Measurements from ENCODE around the gene GPX2. TPM values are rescaled to one million over a fixed set of nuclear protein-coding genes. Genes with fewer than 3 reads are reported as not detected.

The GPX2 gene
- total RNA-seq, 4 donors from 2014 or later, result 115 to 286 (median 143) TPM

DNA sequence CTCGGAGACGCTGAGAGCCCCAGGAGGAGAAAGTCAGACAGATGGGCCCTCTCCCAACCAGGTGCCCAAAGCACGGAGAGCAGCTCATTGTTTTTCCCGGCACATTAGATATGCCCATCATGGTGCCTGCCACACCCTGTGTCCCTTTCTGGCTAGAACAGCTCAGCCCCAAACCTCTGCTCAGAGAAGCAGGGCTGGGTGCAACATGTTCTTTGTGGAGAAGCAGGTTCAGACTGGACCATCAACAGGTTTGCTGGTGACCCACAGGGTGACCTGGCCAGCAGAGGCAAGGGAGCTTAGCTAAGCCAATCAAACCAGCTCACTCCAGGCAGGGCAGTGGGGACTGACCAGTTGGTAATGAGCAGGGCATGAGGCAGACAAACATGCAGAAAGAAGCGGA is 16.2 kb upstream of the GPX2 start:
- Histone ChIP-seq H3K9me3 (no peaks in the 10 kb centered on the region), H3K27me3 (no peaks in the 10 kb centered on the region), H3K27ac (no peak overlapping the region), H3K4me1 (no peaks in the 10 kb centered on the region), H3K4me3 (no peak overlapping the region), H3K36me3 (no peaks in the 10 kb centered on the region)
- TF ChIP-seq POLR2A (IDR thresholded peaks at IDR 0.05), result no peak
- TF ChIP-seq, protein P1, sequence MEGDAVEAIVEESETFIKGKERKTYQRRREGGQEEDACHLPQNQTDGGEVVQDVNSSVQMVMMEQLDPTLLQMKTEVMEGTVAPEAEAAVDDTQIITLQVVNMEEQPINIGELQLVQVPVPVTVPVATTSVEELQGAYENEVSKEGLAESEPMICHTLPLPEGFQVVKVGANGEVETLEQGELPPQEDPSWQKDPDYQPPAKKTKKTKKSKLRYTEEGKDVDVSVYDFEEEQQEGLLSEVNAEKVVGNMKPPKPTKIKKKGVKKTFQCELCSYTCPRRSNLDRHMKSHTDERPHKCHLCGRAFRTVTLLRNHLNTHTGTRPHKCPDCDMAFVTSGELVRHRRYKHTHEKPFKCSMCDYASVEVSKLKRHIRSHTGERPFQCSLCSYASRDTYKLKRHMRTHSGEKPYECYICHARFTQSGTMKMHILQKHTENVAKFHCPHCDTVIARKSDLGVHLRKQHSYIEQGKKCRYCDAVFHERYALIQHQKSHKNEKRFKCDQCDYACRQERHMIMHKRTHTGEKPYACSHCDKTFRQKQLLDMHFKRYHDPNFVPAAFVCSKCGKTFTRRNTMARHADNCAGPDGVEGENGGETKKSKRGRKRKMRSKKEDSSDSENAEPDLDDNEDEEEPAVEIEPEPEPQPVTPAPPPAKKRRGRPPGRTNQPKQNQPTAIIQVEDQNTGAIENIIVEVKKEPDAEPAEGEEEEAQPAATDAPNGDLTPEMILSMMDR (IDR thresholded peaks at IDR 0.05), result no peak
- DNase-seq, result no peak

DNA sequence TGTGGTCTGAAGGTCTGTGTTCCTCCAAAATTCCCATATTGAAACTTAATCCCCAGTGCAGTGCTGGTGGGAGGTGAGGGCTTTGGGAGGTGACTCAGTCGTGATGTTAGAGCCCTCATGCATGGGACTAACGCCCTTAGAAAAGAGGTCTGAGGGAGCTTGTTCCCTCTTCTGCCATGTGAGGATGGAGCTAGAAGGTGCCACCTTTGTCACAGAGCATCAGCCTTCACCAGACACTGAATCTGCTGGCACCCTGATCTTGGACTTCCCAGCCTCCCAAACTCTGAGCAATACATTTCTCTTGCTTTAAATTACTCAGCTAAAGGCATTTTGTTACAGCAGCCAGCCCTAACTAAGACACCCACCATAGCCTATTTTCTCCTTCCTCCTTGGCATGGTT is 15.7 kb upstream of the GPX2 start:
- TF ChIP-seq, protein P1 (IDR thresholded peaks at IDR 0.05), result no peak
- no peak for TF ChIP-seq POLR2A (IDR thresholded peaks at IDR 0.05)
- H3K27me3 ChIP-seq, result no peaks in the 10 kb centered on the region
- no peak overlapping the region for H3K27ac ChIP-seq
- no peaks in the 10 kb centered on the region for H3K9me3 ChIP-seq
- DNase-seq, result no peak
- no peaks in the 10 kb centered on the region for H3K4me1 ChIP-seq
- H3K4me3 ChIP-seq, result no peak overlapping the region
- H3K36me3 ChIP-seq, result no peaks in the 10 kb centered on the region

DNA sequence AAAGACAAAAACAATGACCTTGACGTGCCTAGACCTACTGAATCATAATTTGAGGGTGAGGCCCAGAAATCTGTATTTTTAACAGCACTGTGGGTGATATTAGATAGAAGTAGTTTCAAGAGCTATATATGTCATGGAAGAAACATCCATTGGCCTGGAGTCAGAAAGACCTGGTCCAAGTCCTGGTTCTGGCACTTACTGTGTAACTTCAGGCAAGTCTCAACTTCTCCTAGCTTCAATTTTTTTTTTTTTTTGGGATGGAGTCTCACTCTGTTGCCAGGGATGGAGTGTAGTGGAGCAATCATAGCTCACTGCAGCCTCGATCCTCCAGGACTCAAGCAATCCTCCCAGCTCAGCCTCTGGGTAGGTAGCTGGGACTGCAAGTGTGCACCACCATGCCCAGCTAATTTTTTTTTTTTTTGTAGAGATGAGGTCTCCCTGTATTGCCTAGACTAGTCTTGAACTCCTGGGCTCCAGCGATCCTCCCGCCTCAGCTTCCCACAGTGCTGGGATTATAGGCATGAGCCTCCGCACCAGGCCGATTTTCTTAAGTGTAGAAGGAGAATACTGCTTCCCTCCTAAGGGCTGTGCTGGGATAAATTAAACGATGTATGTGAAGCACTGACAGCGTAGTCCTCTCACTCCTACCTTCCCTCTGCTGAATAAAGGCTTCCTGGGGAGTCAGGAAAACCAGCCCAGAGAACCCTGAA is 14.3 kb upstream of the GPX2 start:
- no peaks in the 10 kb centered on the region for H3K9me3 ChIP-seq
- no peak for DNase-seq
- no peaks in the 10 kb centered on the region for H3K27me3 ChIP-seq
- H3K27ac ChIP-seq, result no peak overlapping the region
- no peak for TF ChIP-seq POLR2A (IDR thresholded peaks at IDR 0.05)
- TF ChIP-seq, protein P1 (IDR thresholded peaks at IDR 0.05), result no peak
- no peak overlapping the region for H3K4me3 ChIP-seq
- H3K36me3 ChIP-seq, result peaks cover 0 to 4% (median 0%) of the 10 kb centered on the region in 3 donors
- no peaks in the 10 kb centered on the region for H3K4me1 ChIP-seq

DNA sequence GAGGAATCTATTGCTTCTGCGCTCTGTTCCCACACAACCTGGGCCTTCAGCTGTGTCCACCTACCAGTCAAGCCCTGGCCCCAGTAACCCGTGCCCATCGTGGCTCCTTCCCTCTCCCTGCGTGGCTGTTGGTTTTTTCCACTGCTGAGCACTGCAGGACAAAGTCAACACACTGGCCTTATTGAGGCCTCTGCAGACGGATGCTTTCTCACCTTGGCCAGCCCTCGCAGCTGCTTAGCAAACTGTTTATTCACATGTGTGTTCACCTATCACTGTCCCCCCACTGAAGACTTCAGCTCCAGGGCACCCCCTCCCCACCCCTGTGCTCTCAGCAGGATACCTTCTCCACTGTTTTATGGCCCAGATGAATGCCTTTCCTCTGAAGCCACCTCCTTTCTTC is 12.8 kb upstream of the GPX2 start:
- H3K27me3 ChIP-seq, result no peaks in the 10 kb centered on the region
- no peaks in the 10 kb centered on the region for H3K4me1 ChIP-seq
- H3K4me3 ChIP-seq, result no peak overlapping the region
- no peaks in the 10 kb centered on the region for H3K9me3 ChIP-seq
- DNase-seq, result no peak
- peaks cover 0 to 5% (median 0%) of the 10 kb centered on the region in 3 donors for H3K36me3 ChIP-seq
- TF ChIP-seq, protein P1 (IDR thresholded peaks at IDR 0.05), result no peak
- TF ChIP-seq POLR2A (IDR thresholded peaks at IDR 0.05), result no peak
- no peak overlapping the region for H3K27ac ChIP-seq

DNA sequence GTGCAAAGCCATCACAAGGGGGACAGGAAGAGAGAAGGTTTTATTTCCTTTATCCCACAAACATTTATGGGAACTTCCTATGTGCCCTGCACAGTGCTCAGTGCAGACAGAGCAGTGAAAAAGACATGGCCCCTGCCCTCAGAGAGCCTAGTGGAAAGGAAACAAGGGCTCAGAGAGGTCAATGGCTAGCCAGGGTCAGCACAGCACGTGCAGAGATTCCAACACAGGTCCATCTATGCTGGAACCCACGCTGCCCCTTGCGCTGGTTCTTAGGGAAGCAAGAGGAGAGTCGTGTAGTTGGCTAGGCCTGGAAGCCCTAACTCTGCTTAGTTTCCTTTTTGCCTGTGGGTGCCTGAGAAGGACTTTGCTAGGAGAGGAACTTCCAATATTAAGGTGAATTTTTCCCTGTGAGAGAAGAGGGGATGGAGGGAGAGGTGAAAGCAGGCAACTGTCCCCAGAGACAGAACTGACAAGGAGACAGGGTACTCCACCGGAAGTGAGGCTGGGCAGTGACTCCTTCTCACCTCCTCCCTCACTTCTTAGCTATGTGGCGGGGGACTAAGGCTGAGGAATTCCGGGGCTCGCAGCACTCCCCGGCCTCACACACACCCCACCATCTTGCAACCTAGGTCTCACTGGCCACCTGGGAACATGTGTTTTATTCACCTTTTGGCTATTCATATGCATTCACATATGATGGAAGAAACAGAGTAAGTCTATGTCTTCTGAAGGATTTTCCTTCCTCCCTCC is 12.1 kb upstream of the GPX2 start:
- no peaks in the 10 kb centered on the region for H3K27me3 ChIP-seq
- H3K4me1 ChIP-seq, result no peaks in the 10 kb centered on the region
- no peak overlapping the region for H3K27ac ChIP-seq
- no peak for DNase-seq
- H3K36me3 ChIP-seq, result peaks cover 0 to 5% (median 0%) of the 10 kb centered on the region in 3 donors
- no peaks in the 10 kb centered on the region for H3K9me3 ChIP-seq
- no peak overlapping the region for H3K4me3 ChIP-seq
- no peak for TF ChIP-seq POLR2A (IDR thresholded peaks at IDR 0.05)
- TF ChIP-seq, protein P1 (IDR thresholded peaks at IDR 0.05), result no peak

Data from Peyer's patch (tissue), 4 donors.